GM19452 (cell line): ENCODE measurements around the gene NAALADL1.
A peak's percentile ranks its signal among the peaks of the same experiment; 100 is the strongest.
"Not testable (repeated sequence)": the region's sequence is repeated elsewhere in the genome, so short reads cannot be mapped to it uniquely, and the experiment has no call there.

Experiments
- ATAC-seq: cut with Tn5 transposase; IDR thresholded peaks from one replicate; pipeline ENCODE4 v1.9.1; 2021; ENCODE audit not compliant: unreplicated experiment

Gene NAALADL1

GRCh38 chr11:65017937-65018336, 40.4 kb downstream of the NAALADL1 start:
- no peak for ATAC-seq

GRCh38 chr11:65016705-65017104, 41.6 kb downstream of the NAALADL1 start:
- no peak for ATAC-seq

DNA sequence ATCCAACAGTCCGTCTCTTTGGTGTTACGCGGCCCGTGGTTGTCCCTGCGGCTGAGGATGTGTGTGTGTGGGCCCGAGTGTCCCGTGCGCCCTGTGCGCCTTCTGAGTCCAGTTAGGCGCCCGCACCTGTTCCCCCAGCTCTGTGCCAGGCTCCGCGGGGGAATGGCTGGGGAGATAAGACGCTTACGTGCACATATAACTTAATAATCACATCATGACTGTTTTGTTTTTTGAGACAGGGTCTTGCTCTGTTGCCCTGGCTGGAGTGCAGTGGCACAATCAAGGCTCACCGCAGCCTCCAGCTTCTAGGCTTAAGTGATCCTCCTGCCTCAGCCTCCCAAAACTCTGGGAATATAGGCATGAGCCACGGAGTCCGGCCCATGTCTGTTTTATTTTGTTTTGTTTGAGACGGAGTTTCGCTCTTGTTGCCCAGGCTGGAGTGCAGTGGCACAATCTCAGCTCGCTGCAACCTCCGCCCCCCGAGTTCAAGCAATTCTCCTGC, 43.6 kb downstream of the NAALADL1 start:
- no peak for ATAC-seq

- ATAC-seq = peak; percentile 70
Measured at GRCh38 chr11:65013888-65014725, 44.2 kb downstream of the NAALADL1 start, which contains the start of gene ARL2. Gene ARL2, plus strand, starts transcription at chr11:65014160. Its CDS starts 48 bp downstream, at chr11:65014208.

GRCh38 chr11:65013130-65013887, 45.0 kb downstream of the NAALADL1 start:
- peak; percentile 58 for ATAC-seq

- ATAC-seq = no peak
Measured at GRCh38 chr11:65008873-65009272, 49.5 kb downstream of the NAALADL1 start.

GRCh38 chr11:65008016-65008415, 50.3 kb downstream of the NAALADL1 start:
- ATAC-seq = no peak

DNA sequence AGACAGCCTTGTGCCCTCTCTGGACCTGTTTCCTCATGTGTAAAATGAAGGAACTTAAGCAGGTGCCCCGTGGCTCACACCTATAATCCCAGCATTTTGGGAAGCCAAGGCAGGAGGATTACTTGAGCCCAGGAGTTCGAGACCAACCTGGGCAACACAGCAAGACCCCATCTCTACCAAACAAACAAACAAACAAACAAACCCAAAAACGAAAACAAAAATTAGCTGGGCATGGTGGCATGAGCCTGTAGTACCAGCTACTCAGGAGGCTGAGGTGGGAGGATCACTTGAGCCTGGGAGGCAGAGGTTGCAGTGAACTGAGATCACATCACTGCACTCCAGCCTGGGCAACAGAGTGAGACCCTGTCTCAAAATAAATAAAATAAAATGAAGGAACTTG, 54.4 kb downstream of the NAALADL1 start:
- not testable (repeated sequence) for ATAC-seq

GRCh38 chr11:65003282-65003681, 55.1 kb downstream of the NAALADL1 start:
- no peak for ATAC-seq

DNA sequence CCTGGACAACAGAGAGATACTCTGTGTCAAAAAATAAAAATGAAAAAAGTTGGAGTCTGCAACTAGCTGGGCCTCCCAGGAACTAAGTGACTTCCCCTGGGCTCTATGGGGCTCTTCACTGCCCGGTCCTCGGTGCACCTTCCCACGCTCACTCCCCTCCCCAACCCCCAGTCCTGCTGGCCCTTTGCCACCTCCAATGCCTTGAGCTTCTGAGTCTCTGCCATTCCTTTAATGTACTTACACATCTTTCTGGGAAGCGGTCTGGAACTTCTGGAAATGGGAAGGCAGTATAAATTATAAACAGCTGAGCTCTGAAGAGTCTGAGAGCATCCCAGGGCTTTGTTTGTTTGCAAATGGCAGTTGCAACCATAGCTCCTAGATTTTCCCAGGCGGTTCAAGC, 55.6 kb downstream of the NAALADL1 start:
- no peak for ATAC-seq

DNA sequence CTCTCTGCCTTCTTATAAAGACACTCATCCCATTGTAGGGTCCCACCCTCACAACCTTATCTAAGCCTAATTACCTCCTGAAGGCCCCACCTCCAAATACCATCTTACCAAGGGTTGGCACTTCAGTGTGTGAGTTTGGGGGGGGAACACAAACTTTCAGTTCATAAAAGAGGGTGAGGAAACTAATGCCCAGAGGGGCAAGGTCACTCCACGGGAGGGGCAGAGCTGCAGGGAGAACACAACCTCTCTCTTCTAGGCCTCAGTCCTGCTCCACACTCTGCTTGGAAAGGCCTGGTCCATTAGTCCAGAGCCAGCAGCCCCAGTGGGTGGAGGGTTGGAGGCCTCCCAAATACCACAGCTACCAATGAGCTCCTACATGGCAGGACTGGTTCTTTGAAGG, 58.9 kb downstream of the NAALADL1 start:
- ATAC-seq = no peak

DNA sequence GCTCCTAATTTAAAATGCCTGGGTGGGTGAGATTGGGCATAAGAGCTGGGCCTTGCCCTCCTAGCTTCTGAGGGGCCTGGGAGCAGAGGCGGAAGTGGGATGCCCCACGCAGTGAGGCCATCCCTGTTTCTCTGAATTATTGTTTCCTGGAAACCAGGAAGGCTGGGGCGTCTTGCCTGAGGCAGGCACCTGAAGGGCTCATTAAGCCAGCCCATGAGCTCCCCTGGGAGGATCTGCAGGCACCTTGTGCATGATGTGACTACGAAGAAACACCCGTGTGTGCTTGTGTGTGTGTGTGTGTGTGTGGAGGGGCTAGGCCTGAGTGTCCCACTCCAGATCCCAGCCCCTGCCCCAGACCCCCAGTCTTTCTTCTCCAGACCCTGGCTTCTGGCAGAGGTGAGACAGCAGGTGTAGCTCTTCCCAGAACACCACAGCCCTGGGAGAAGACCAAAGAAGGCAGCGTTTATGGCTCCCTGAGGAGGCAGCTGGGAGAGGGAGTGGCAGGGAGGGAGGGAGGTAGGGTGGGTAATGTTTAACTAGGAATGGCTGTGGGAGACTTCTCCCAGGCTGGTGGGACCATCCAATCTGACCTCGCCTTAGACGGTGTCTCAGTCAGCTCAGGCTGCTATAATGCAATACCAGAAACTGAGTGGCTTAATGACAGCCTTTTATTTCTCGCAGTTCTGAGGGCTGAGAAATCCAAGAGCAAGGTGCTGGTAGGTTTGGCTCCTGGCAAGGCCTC, 59.5 kb downstream of the NAALADL1 start:
- ATAC-seq = no peak

DNA sequence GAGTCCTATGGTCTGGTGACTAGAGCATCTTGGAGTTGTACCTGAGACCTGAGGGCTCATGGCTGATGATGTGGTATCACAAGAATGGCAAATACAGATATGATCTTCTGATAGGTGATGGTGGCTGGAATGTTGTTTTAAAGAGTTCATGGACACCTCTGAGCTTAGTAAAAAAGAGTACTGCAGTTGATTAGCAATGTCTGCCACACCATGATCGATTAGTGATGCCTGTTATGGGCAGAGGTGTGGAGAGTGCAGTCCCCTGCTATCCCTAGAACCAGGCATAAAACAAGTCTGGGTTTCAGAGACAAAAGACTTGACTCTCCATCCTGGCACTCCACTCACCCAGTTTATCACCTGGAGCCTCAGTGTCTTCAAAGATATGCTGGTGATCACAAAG, 60.2 kb downstream of the NAALADL1 start:
- ATAC-seq = no peak

- ATAC-seq = no peak
Measured at GRCh38 chr11:64996710-64997380, 61.5 kb downstream of the NAALADL1 start, which contains the start of gene BATF2. Gene BATF2, minus strand, starts transcription at chr11:64996971. Its CDS starts 57 bp downstream, at chr11:64996914.

DNA sequence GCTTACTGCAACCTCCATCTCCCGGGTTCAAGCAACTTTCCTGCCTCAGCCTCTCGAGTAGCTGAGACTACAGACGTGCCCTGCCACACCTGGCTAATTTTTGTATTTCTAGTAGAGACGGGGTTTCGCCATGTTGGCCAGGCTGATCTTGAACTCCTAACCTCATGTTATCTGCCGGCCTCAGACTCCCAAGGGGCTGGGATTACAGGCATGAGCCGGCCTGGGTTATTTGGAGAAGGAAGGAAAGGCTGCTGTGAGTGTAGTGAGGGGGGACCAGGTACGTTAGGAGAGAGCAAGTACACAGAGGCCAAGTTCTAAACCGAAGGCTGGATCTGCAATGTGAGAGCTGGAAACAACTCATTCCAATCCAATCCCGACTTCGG, 62.0 kb downstream of the NAALADL1 start:
- ATAC-seq = no peak
